ENCODE measurements around the gene P2RY1.

DNA sequence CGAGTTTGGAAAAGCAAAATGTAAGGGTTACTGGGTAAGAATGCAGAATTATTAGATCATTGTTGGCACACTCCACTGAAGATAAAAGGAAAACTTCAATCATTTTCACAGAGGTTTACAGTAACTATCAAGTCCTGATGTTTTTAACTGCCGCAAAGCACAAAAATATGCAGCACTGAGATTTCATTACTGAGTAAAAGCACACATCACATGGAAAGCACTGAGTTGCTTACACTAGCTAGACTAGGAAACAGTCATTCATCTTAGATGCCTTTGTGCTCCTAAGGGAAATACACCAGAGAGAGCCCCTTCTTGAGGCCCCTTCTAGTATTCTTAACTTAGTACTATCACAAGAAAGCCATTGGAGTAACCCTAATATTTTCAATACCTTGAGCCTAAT is 11.8 kb upstream of the P2RY1 start:
- TF ChIP-seq, protein P1, sequence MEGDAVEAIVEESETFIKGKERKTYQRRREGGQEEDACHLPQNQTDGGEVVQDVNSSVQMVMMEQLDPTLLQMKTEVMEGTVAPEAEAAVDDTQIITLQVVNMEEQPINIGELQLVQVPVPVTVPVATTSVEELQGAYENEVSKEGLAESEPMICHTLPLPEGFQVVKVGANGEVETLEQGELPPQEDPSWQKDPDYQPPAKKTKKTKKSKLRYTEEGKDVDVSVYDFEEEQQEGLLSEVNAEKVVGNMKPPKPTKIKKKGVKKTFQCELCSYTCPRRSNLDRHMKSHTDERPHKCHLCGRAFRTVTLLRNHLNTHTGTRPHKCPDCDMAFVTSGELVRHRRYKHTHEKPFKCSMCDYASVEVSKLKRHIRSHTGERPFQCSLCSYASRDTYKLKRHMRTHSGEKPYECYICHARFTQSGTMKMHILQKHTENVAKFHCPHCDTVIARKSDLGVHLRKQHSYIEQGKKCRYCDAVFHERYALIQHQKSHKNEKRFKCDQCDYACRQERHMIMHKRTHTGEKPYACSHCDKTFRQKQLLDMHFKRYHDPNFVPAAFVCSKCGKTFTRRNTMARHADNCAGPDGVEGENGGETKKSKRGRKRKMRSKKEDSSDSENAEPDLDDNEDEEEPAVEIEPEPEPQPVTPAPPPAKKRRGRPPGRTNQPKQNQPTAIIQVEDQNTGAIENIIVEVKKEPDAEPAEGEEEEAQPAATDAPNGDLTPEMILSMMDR (IDR thresholded peaks at IDR 0.05): no peak
- TF ChIP-seq POLR2A (IDR thresholded peaks at IDR 0.05): no peak
